Inflammatory macrophage (primary cell): ENCODE data around the gene CRB1.

Experiments
- DNase-seq, 2 donors: peaks; one replicate each; pipeline ENCODE4 v3.0.0-alpha.2; 2020 to 2022

The CRB1 gene

DNA sequence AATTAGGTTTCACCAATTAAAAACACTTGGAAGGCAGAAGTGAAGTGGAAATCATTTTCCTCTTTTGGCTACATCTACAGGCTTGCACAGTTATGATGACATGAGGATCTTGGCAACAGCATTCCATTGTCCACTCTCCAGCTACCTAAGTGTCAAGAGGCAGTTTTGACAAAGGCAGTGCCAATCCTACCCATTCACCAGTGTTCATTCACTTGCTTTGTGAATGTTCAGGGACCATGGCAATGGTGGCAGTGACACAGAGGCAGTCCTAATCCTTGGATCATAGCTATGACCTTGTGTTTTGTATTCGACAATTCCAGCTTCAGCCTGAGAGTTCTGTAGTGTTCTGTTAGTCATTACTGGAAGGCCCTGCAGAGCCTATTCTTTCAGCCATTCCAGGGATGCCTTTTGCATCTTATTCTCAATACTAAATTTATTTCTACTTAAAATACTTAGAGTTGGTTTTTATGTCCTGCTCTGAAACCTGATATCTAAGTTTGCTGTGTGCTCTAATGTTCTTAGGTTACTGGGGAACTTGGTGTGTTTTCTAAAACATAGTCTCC, 36.7 kb downstream of the CRB1 start:
- DNase-seq, result no peak

DNA sequence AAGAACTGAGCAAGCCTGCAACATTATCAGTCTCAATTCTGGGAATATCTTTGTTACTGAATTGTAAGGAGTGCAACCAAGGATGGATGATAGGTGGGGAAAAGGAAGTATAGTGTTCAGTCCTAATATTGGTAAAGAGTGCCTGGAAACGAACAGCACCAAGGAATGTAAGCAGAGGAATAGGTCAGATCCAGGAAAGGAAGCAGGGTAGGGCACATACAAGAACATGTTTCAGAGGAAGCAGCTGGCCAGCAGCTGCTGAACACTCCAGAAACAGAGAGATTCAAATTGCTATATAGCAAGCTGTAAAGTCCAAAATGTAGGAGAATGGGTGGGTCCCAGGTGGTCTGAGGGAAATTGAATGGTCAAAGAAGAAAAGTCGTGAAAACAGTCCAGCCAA, 37.9 kb downstream of the CRB1 start:
- no peak for DNase-seq

DNA sequence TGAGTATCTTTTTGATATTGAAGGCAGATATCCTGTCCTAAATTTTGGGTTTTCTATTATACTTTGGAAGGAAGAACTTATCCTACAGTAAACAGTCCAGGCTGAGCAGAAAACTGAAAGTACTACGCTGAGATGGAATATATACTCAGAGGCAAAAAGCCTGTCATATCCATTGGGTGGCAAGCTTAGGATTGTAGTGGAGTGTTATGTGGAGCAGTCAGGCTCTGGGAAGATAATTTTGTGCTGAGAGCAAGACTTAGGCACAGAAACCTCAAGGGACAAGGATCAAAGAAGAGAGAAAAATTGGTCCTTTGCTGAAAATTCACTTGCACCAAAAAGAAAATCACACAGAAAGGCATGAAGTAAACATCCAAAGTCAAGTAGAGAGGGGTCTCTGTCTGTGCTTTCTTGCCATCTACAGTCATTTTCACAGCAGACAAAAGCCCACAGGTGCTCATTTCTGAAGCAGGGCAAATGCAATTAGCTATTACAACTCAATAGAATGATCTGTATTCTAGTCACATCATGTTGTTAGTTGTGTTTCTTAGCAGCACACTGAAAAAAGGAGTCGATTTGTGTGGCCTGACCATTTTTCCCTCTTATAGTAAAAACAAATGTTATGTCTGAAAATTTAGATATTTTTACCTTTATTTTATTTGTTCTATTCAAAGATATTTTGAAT, 38.5 kb downstream of the CRB1 start:
- no peak for DNase-seq

DNA sequence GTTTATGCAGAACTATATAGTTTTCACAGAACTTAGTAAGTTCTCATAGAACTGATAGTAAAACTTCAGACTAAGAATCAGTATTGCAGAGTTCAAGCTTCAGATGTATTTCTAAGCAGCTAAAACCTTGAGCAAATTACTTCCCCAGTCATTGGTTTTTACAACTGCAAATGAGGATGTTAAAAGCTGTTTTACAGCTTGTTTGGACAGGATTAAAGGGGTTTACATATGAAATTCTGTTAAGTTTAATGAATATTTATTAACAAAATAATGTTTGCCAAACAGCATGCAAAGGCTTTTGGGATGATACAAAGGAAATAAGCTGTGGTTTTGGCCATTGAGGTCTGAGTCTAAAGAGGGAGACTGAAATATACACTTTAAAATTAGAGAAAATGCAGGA, 39.1 kb downstream of the CRB1 start:
- DNase-seq, result no peak

DNA sequence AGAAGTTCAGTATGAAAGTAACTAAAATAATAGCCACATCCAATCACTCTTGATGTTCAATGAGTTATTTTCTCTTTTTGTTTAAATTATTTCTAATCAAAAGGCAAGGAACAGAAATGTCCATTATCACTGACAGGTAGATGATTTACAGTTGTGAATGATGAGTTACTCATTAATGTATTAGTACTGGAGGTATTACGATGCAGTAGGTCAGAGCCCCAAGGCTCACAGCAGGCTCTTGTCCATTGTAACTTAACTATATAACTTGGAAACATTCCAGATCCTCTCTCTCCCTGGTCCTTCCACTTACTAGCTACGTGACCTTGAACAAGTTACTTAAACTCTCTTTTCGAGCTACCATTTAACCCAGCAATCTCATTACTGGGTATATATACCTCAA, 39.5 kb downstream of the CRB1 start:
- no peak for DNase-seq

DNA sequence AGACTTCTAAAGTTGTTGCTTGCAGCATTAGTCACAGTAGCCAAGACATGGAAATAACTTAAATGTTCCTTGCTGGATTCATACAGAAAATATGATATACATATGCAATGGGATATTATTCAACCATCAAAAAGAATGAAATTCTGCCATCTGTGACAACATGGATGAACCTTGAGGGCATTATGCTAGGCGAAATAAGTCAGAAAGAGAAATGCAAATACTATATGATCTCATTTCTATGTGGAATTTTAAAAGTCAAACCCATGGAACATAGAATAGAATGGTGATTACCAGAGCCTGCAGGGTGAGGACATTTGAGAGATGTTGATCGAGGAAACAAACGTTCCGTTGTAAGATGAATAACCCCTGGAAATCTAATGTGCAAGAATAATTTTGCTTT, 43.0 kb downstream of the CRB1 start:
- no peak for DNase-seq

DNA sequence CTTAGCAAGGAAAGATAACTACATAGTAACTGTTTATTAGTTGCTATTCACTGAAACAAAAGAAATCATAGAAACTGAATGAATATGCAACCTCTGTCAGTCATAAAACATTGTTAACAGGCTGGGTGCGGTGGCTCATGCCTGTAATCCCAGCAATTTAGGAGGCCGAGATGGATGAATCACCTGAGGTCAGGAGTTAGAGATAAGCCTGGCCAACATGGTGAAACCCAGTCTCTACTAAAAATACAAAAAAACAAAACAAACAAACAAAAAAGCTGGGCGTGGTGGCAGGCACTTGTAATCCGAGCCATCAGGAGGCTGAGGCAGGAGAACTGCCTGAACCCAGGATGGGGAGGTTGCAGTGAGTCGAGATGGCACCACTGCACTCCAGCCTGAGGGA, 44.1 kb downstream of the CRB1 start:
- no peak for DNase-seq

DNA sequence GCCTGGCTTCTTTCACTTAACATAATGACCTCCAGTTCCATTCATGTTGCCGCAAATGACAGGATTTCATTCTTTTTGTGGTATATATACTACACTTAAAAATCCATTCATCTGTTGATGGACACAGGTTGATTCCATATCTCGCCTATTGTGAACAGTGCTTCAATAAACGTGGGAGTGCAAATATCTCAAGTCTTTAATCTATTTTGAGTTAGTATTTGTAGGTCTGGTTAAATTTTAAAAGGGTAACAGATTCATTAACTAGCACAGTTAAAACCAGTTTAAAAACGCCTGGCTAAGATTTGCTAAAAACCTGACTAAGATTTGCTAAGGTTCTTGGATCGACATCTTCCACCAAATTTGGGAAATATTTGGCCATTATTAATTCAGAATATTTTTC, 45.7 kb downstream of the CRB1 start:
- DNase-seq, result no peak

DNA sequence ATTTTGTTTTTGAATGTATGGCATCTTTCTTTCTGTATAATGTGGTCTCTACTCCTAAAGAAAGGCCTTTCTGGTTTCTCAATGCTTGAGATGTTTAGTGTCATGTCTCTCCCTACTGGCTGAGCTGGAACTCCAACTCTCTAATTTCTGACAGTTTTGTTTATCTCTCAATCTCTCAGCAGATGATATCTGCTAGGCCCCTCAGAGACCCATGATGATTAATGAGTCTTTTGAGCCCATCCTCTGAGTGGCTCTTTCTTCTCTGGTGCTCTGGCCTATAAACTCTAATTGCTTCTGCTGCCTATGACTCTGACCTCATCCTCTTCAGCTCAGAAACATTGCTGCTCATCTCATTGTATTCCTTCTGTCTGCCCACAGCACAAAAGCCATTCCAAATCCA, 46.6 kb downstream of the CRB1 start:
- no peak for DNase-seq

DNA sequence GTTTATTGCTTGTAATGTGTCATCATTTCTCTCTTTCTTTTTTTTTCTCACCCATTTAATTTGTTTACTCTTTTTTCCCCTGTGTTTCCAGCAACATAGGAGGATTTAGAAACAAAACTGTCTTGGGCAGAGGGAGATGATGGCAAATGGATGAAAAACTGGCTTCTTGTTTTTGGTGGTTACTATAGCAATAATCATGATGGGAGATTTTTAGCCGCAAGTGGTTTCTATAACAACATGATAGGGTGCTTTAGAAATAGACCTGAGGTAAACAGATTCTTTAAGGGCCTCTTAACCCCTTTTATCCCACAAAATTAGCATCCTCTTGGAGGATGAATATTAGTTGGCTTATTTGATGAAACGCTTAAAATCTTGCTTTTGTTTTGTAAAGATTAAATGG, 51.6 kb downstream of the CRB1 start:
- DNase-seq, result no peak

DNA sequence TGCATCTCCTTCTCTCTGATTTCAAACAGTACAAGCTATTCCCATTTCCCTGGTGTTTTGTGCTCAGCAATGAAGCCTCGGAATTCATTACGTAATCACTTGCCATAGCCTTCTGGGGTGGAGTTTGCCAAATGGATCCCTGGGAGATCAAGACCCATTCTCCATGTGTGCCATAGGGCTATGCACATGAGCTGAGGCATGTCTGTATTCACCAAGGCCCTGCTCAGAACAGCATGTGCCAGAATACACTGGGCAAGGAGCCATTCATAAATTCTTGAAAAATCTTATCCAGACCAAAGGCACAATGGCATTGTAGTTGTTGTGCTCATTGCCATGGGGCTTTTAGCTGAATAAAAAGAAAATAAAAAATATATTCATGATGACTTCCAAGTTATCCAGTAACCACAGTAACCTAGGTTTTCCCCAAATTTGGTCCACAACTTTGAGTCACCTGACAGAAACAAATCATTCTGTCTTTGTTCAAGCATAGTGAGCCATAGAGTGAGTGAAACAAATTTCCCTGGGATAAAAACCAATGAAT, 53.0 kb downstream of the CRB1 start:
- DNase-seq, result no peak

DNA sequence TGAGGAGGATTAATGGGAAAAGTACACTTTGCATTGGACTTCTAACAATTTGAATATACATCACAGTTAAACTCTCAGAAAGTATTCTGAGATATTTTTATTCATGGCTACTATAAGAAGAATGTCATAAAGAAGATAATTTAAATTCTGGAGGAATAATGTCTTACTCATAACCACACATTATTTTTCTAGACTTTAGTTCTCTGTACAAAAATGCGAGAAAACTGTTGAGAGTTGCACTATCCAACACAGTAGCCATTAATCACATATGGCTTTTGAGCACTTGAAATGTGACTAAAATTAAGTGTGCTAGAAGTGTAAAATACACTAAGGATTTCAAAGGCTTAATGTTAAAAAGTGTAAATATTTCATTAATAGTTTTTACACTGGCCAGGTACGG, 53.8 kb downstream of the CRB1 start:
- no peak for DNase-seq

DNA sequence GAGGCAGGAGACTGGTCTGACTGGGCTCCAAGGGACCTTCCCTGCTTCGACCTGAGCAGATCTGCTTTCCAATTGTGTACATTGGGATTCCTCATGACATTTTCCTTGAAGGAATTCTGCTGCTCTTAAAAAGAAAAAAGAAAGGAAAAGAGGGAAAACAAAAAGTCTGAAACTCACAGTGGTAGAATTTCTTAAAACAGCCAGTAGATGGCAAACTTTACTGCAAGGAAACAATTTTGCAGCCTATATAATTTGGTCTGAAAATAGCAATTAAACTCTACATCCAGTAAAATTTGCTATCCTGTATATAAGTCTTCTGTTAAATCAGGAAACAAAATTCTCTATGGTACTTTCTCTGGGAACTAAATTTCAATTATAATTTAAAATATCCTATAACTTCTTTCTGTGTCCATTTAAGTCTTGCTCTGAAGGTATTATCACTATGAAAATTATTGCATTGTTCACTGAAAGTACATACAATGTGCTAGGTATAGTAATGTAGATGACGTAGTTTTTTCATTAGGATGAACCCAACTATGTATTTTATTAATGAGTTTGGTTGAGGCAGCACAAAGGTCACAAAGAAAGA, 59.8 kb downstream of the CRB1 start:
- DNase-seq, result peak in 1 of 2 donors; percentile 20

DNA sequence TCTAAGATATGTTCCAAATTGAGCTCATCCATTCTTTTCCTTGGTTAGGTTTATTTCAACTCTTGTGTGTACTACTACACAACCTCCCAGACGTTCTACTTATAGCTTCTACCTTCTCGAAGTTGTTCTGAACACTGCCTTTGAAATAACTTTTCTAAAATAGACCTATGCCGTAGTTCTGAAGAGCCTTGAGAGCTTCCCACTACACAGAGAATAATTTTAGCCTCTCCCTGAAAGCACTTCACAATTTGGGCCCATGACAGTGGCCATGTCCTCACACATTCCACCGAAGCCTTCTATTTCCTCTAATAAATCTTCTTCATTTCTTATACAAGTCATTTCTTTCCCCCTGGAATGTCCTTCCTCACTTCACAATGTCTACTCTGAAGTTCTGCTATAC, 62.2 kb downstream of the CRB1 start:
- no peak for DNase-seq

DNA sequence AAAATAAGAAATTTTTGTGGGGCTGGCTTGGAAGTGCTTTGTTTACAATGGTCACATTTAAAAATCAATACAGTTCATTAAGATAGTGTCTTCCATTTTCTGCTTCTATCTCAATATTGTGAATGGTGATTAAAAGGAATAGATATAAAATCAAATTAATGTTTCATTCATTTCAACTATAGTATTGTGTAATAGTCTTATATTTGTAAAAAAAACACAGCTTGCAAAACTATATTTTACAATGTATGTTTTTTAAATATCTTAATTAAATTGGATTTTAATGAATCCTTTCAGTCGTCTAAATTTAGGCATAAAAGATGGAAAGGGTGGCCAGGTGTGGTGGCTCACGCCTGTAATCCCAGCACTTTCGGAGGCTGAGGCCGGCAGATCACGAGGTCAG, 63.5 kb downstream of the CRB1 start:
- DNase-seq, result no peak

DNA sequence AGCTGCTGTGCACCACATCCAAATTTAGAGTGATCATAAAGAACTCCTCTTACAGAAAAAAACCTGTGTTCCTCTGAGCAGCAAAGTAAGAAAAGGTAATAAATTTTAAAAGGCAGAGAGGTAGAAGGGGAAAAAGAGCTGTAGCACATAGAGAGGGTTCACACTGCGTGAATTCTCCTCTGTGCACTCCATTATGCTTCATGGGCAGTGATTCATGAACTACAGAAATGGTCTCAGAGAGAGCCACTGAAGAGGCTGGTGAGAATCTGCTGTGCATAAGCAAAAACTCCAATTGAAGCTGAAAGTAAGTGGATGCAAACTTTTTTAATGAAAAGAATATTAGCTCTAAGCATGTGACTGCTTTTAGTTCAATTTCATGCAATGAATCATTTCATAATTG, 65.0 kb downstream of the CRB1 start:
- DNase-seq, result no peak

DNA sequence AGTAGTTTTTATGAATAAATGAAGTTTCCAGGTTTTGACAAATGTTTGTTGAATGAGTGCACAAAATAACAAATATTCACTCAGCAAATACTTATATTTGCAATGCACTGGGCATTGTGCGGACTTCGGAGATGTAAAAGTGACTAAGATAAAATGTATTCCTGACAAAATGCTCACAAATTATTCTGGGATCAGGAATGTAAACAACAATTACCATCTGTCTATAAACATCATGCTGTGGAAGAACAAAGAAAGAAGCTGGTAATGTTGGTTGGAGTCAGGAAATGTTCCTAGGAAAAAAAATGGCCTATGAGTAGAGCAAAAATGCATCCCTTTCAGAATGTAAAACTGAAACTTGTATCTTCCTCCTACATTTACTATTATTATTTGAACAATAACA, 68.5 kb downstream of the CRB1 start:
- no peak for DNase-seq

DNA sequence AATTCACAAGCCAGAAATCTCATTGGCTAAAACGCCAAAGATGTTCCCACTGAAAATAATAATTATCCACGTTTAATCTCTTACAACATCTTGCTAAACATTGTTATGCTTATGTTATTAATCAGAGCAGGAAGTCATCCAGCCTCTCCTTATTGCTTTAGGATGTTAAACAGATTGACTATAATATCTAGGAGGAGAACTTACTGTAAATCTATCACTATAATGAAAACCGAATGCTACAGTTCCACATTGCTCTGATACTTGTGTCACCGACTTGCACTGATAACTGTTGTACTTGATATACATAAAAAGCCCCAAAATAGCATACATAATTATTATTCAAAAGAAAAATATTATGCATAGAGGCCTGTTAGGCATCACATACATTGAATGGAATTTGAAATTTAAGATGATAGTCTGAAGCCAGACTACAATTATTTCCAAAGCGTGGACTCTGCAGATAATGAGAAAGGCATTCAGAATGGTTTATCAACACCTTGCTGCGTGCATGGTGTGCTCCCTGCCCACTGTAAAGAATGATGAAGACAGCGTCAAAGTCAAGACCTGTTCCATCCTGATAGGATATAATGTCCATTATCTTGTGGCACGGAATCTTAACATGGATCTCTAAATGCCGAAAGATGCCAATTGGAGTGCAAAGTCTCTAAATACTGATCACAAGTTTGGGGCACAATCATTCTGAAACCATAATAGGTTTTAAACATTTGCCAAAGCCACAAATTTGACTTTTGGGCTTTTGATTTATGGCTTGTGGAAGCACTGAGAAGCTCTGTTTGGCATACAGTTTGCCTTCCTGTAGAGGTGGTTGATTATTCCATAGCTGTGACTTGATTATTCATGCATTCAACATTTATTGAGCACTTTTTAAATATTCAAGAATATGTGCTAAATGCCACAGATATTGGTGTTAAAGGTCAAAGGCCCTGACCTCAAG, 71.3 kb downstream of the CRB1 start:
- no peak for DNase-seq

DNA sequence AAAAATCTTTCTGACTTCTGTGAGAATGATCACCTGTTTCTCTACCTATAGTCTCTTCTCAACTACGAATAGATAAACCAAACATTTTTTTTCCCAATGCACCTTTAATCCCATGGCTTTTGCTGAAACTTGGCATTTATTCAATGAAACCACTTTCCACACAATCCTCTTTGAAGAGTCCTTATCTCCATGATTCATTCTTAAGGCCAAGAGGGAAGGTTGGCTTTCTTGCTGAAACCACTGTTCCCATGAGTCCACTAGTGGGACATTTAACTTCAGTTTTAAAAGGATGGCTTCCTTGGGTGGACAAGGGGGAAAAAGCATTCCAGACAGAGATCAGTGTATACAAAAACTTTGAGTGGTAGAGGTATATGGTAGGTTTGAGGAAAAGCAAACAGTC, 73.6 kb downstream of the CRB1 start:
- DNase-seq, result no peak

DNA sequence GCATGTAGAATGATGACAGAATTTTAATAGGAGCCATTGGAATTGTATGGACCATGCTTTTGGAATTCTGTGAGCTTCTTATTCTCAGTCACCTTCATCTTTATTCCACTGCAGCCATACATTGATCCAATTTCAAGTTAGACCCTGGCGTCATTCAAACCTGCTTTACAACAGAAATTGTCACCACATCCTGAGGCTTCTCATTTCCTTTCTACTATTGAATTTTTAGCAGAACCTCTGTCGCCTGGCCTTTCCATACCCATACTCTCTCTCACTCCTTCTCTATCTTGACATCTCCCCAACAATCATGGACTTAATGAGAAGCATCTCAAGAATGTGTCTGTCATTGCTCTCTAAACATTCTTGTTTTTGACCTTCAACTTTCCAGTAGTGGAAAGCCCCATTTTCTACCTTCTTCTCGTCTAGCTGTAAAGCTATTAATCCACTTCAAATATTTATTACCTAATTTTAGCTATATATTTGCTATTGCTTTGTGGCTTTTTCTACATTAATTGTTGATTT, 74.1 kb downstream of the CRB1 start:
- no peak for DNase-seq

DNA sequence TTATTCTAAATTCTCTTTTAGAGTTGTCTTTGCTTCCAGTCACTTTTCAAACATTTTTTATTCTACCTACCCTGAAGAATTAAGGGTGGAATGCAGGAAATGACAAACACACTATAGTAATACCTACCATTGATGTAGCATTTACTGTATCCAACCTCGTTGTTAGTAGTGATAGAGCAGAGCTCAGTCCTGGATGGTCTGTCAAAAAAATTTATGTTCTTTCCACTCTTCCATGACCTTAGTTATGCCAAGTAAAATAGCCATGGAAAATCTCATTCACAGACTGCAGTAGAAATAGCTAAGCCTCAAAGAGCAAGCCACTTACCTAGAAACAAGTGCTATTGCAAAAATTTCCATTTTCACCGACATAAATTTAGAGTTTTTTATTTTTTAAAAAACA, 74.6 kb downstream of the CRB1 start:
- no peak for DNase-seq

DNA sequence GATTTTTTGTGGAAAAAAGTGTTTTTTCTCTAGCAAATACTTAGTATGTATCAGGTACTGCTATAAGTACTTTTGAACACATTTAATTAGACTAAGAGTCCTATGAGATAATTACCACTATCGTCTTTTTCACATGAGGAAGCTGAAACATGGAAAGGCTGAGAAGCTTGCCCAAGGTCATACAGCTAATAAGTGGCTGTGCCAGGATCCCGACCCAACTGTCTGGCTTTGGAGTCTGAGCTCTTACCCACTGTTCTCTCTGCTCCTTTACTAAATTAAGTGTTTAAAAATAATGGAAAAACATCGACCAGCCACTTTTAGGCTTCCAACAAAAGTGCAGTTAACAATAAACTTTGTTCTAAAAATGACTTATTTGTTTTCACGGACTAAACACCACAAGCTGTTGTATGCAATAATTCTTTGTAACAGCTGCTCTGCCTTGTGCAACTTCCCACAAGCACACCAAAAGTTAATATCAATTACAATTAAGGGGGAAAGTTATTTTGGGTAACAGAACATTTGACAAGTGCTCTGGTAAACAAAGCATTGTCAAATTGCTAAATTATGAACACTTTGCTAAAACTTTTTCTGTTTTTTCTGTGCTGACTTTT, 75.7 kb downstream of the CRB1 start:
- peak in 1 of 2 donors; percentile 20 for DNase-seq
